ENCODE measurements around the gene NT5C1B.

Gene NT5C1B

DNA sequence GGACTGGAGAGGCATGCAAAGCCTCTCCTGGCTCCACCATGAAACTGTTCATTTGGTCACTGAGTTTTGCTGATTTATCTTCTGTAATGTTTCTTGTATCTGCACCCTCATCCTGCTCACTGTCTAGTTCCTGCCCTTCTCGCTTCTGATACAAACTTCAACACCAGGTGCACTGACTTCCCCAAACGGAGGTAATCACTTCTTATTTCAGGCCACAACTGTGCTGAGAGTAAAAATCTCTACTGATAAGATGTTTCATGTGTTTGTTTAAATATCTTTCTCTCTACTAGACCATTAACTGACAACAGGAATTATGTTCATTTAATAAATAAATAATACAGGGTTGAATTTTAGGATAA, 10.9 kb upstream of the NT5C1B start:
- Histone ChIP-seq H3K9ac (ENCODE audit: low read length) (no peak overlapping the region), H3K4me2 (ENCODE audit: low read depth, low read length, poor library complexity, severe bottlenecking) (no peak overlapping the region), H3F3A (ENCODE audit: insufficient read depth) (no peaks in the 10 kb centered on the region), H3K36me3 (ENCODE audit: low read length) (no peaks in the 10 kb centered on the region), H3K9me3 (ENCODE audit: insufficient read depth, low read length) (no peaks in the 10 kb centered on the region), H4K20me1 (ENCODE audit: low read depth, low read length) (no peaks in the 10 kb centered on the region), H3K27ac (ENCODE audit: low read depth, low read length) (no peak overlapping the region), H2AFZ (ENCODE audit: low read depth, low read length, severe bottlenecking) (no peak overlapping the region), H3K9me2 (replicated peaks; ENCODE audit: insufficient read depth, low read length) (no peaks in the 10 kb centered on the region), H3K4me3 (ENCODE audit: insufficient read depth, low read length, poor library complexity, severe bottlenecking) (no peak overlapping the region), H3K27me3 (ENCODE audit: low read length) (no peaks in the 10 kb centered on the region), H3K79me2 (ENCODE audit: insufficient read depth, low read length) (no peaks in the 10 kb centered on the region)
- TF ChIP-seq, protein P1, sequence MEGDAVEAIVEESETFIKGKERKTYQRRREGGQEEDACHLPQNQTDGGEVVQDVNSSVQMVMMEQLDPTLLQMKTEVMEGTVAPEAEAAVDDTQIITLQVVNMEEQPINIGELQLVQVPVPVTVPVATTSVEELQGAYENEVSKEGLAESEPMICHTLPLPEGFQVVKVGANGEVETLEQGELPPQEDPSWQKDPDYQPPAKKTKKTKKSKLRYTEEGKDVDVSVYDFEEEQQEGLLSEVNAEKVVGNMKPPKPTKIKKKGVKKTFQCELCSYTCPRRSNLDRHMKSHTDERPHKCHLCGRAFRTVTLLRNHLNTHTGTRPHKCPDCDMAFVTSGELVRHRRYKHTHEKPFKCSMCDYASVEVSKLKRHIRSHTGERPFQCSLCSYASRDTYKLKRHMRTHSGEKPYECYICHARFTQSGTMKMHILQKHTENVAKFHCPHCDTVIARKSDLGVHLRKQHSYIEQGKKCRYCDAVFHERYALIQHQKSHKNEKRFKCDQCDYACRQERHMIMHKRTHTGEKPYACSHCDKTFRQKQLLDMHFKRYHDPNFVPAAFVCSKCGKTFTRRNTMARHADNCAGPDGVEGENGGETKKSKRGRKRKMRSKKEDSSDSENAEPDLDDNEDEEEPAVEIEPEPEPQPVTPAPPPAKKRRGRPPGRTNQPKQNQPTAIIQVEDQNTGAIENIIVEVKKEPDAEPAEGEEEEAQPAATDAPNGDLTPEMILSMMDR (IDR thresholded peaks at IDR 0.05; ENCODE audit: insufficient read depth, low read length, poor library complexity, severe bottlenecking) = no peak
- no peak for TF ChIP-seq EZH2phosphoT487 (conservative IDR thresholded peaks at IDR 0.05; ENCODE audit: low read length)

DNA sequence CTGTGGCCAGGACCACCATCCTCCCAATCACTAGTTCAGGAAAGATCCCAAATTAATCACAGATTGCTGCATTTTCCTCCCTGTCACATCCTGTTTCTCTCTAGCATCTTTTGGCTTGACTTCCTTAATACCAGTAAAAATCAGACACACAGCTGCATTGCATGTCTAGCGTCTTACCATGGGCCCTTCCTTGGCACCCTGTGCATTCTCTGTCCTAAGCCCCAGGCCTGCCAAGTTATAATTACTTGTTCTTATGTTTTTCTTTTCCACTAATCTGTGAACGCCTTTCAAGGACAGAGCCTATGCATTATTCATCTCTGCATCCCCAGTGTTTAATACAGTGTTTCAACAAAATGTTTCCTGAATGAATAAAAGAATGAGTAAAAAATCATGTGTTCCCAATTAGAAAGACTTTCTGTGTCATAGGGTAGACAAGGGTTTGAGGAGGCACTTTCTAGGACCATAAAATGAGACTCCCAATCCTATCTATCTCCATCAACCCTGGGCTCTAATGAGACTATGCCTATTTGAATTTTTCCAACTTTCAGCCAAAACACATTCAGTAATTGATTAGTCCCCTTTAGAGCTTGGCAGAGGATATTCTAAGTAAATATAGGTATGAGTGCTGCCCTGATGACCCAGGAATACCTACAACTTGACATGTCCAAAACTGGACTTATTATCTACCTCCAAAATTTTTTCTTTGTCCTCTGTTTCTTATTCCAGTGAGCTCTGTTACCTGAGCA, 10.3 kb upstream of the NT5C1B start:
- TF ChIP-seq EZH2phosphoT487 (conservative IDR thresholded peaks at IDR 0.05; ENCODE audit: low read length) = no peak
- TF ChIP-seq, protein P1 (IDR thresholded peaks at IDR 0.05; ENCODE audit: insufficient read depth, low read length, poor library complexity, severe bottlenecking) = no peak

DNA sequence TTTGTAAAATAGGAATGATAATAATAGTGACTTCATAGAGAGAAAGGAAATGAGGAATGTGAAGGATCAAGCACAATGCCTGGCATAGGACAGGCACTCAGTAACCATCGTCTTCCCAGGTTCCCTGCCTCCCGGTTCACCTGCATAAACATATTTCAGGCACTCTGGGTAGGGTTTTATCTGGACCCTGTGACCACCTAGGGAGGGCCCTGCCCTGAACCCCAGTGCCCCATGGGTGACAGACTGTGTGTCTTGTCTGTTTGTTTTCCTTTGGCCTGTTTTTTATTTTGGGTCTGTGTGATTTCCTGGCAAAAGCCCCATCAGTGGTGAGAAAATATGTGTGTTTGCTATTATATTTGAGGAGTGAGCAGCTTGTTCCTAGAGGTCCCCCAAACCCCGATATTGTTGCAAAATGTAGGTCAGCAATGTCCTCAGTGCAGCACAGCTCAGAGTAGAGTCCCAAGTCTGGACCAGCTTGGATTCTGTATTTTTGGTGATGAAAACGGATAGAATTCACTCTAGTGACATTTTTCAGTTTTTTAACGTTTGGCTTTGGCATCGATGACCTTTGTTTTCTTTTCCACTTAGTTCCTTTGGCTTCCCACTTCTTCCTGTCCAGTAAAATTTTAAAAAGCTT, 9.6 kb upstream of the NT5C1B start:
- Histone ChIP-seq H3F3A (ENCODE audit: insufficient read depth) (no peaks in the 10 kb centered on the region), H3K27me3 (ENCODE audit: low read length) (no peaks in the 10 kb centered on the region), H2AFZ (ENCODE audit: low read depth, low read length, severe bottlenecking) (no peak overlapping the region), H3K27ac (ENCODE audit: low read depth, low read length) (no peak overlapping the region), H3K79me2 (ENCODE audit: insufficient read depth, low read length) (no peaks in the 10 kb centered on the region), H3K9ac (ENCODE audit: low read length) (no peak overlapping the region), H3K9me2 (replicated peaks; ENCODE audit: insufficient read depth, low read length) (no peaks in the 10 kb centered on the region), H3K4me2 (ENCODE audit: low read depth, low read length, poor library complexity, severe bottlenecking) (no peak overlapping the region), H3K36me3 (ENCODE audit: low read length) (no peaks in the 10 kb centered on the region), H4K20me1 (ENCODE audit: low read depth, low read length) (no peaks in the 10 kb centered on the region), H3K4me3 (ENCODE audit: insufficient read depth, low read length, poor library complexity, severe bottlenecking) (no peak overlapping the region), H3K9me3 (ENCODE audit: insufficient read depth, low read length) (no peaks in the 10 kb centered on the region)
- TF ChIP-seq, protein P1 (IDR thresholded peaks at IDR 0.05; ENCODE audit: insufficient read depth, low read length, poor library complexity, severe bottlenecking) = no peak
- TF ChIP-seq EZH2phosphoT487 (conservative IDR thresholded peaks at IDR 0.05; ENCODE audit: low read length) = no peak

More for the DNA sequence above, 10.3 kb upstream of the NT5C1B start:
- no peaks in the 10 kb centered on the region for H3K9me3 ChIP-seq (ENCODE audit: insufficient read depth, low read length)
- no peak overlapping the region for H3K27ac ChIP-seq (ENCODE audit: low read depth, low read length)
- no peaks in the 10 kb centered on the region for H3K9me2 ChIP-seq (replicated peaks; ENCODE audit: insufficient read depth, low read length)
- no peaks in the 10 kb centered on the region for H3K36me3 ChIP-seq (ENCODE audit: low read length)
- no peak overlapping the region for H3K4me2 ChIP-seq (ENCODE audit: low read depth, low read length, poor library complexity, severe bottlenecking)
- H3K27me3 ChIP-seq (ENCODE audit: low read length) = no peaks in the 10 kb centered on the region
- H4K20me1 ChIP-seq (ENCODE audit: low read depth, low read length) = no peaks in the 10 kb centered on the region
- H3K79me2 ChIP-seq (ENCODE audit: insufficient read depth, low read length) = no peaks in the 10 kb centered on the region
- no peak overlapping the region for H3K9ac ChIP-seq (ENCODE audit: low read length)
- no peak overlapping the region for H2AFZ ChIP-seq (ENCODE audit: low read depth, low read length, severe bottlenecking)
- H3K4me3 ChIP-seq (ENCODE audit: insufficient read depth, low read length, poor library complexity, severe bottlenecking) = no peak overlapping the region
- no peaks in the 10 kb centered on the region for H3F3A ChIP-seq (ENCODE audit: insufficient read depth)

Measured in SU-DHL-6 (cell line).